Epithelial cell of prostate (primary cell): ENCODE results near the gene TNS4.

Experiments
- DNase-seq: peaks from one replicate; pipeline ENCODE4 v3.0.0-alpha.2; 2011; ENCODE audit warnings: low read depth, low spot score
- H3K27ac ChIP-seq: fragments of 450-650 bp; 2 replicates; pipeline ENCODE4 v1.5.1; 2017; ENCODE audit warnings: mild to moderate bottlenecking

The TNS4 gene

GRCh38 chr17:40445751-40446468 is 55.5 kb downstream of the TNS4 start:
- H3K27ac ChIP-seq = peak overlapping the region; percentile 51
- DNase-seq = no peak

GRCh38 chr17:40443988-40444899 is 57.2 kb downstream of the TNS4 start:
- DNase-seq = no peak
- H3K27ac ChIP-seq = peak overlapping the region; percentile 51

GRCh38 chr17:40443196-40443987 is 58.0 kb downstream of the TNS4 start, which contains the start of gene IGFBP4:
Gene IGFBP4, plus strand, starts transcription at chr17:40443450. Its CDS starts 286 bp downstream, at chr17:40443736.
- peak within 1 kb of the TSS; percentile 51 for H3K27ac ChIP-seq
- DNase-seq = no peak

- DNase-seq = no peak
- peak overlapping the region; percentile 51 for H3K27ac ChIP-seq
Observed at GRCh38 chr17:40442392-40443195, 58.8 kb downstream of the TNS4 start.

GRCh38 chr17:40440166-40440565 is 61.3 kb downstream of the TNS4 start:
- H3K27ac ChIP-seq = no peak overlapping the region
- DNase-seq = no peak

GRCh38 chr17:40437095-40437732 is 64.2 kb downstream of the TNS4 start:
- no peak overlapping the region for H3K27ac ChIP-seq
- no peak for DNase-seq

- no peak overlapping the region for H3K27ac ChIP-seq
Observed at GRCh38 chr17:40436636-40437035, 64.8 kb downstream of the TNS4 start.

GRCh38 chr17:40433551-40434415 is 67.6 kb downstream of the TNS4 start:
- H3K27ac ChIP-seq = no peak overlapping the region
- no peak for DNase-seq

More at GRCh38 chr17:40436636-40437035, 64.8 kb downstream of the TNS4 start:
- DNase-seq = no peak

GRCh38 chr17:40432864-40433528 is 68.4 kb downstream of the TNS4 start:
- DNase-seq = no peak
- H3K27ac ChIP-seq = no peak overlapping the region

- DNase-seq = no peak
- H3K27ac ChIP-seq = no peak overlapping the region
Observed at GRCh38 chr17:40431231-40431602, 70.2 kb downstream of the TNS4 start.

GRCh38 chr17:40430272-40431230 is 70.9 kb downstream of the TNS4 start:
- no peak overlapping the region for H3K27ac ChIP-seq
- DNase-seq = no peak

GRCh38 chr17:40427002-40427491 is 74.4 kb downstream of the TNS4 start:
- H3K27ac ChIP-seq = no peak overlapping the region
- no peak for DNase-seq
